Activated T-helper 1 cell treated with anti-CD3 and anti-CD28 coated beads, Interleukin-12 subunit alpha, Interleukin-12 subunit beta, Interleukin-2, Interleukin-4 antibody, amounts not matched to agents 30 ng/mL and 10 ng/mL and 1 ng/mL, durations not matched to agents 14 hours and 24 hours and 36 hours (primary cell): ENCODE measurements around the gene NEDD9. TPM values are rescaled to one million over a fixed set of nuclear protein-coding genes. Genes with fewer than 3 reads are reported as not detected.

Experiments
- DNase-seq: peaks from one replicate; pipeline ENCODE4 v3.0.0; 2021; ENCODE audit warnings: low spot score
- H3K27ac Mint-ChIP-seq: one replicate; pipeline ENCODE4 v1.8.0; 2021; ENCODE audit warnings: mild to moderate bottlenecking, mixed read lengths
- H3K27me3 Mint-ChIP-seq: one replicate; pipeline ENCODE4 v1.8.0; 2022; ENCODE audit warnings: mild to moderate bottlenecking, moderate library complexity, mixed read lengths; ENCODE audit not compliant: insufficient read depth
- H3K36me3 Mint-ChIP-seq: one replicate; pipeline ENCODE4 v1.8.0; 2021; ENCODE audit warnings: low read depth, mixed read lengths
- H3K4me1 Mint-ChIP-seq: one replicate; pipeline ENCODE4 v1.8.0; 2021; ENCODE audit warnings: low read depth, mixed read lengths
- H3K4me3 Mint-ChIP-seq: one replicate; pipeline ENCODE4 v1.8.0; 2021; ENCODE audit warnings: mild to moderate bottlenecking, moderate library complexity, mixed read lengths
- H3K9me3 Mint-ChIP-seq: one replicate; pipeline ENCODE4 v1.8.0; 2021; ENCODE audit warnings: mixed read lengths
- intact Hi-C: fragments of 100-400 bp; cut with micrococcal nuclease; formaldehyde crosslinking; loops from one replicate; pipeline ENCODE4 v1.15.1; 2024
- total RNA-seq: library from RNA; stranded (reverse); gene quantifications from 2 replicates; pipeline ENCODE4 v1.2.3, GENCODE V29; 2022

Gene NEDD9
- total RNA-seq, 1 donor from 2014 or later: 53.2 TPM

GRCh38 chr6:11204794-11205366 lies 27.6 kb downstream of the NEDD9 start:
- intact Hi-C loops: loop anchor here (5.0 kb wide), 1 partner anchor 43 kb away; no protein-coding TSS in a partner anchor
- Mint-ChIP-seq H3K4me3 (no peak overlapping the region), H3K36me3 (peaks cover 68% of the 10 kb centered on the region), H3K9me3 (no peaks in the 10 kb centered on the region), H3K27ac (no peak overlapping the region), H3K4me1 (peaks cover 85% of the 10 kb centered on the region), H3K27me3 (no peaks in the 10 kb centered on the region)
- DNase-seq: no peak

GRCh38 chr6:11204005-11204399 lies 28.5 kb downstream of the NEDD9 start:
- Mint-ChIP-seq H3K4me3 (no peak overlapping the region), H3K27ac (peak overlapping the region; percentile 73), H3K4me1 (peaks cover 85% of the 10 kb centered on the region)

GRCh38 chr6:11203306-11204004 lies 29.0 kb downstream of the NEDD9 start:
- intact Hi-C loops: loop anchor here (1.0 to 5.0 kb wide), 3 partner anchors 14 to 71 kb away; no protein-coding TSS in a partner anchor
- Mint-ChIP-seq H3K9me3 (no peaks in the 10 kb centered on the region), H3K27ac (peak overlapping the region; percentile 92), H3K27me3 (no peaks in the 10 kb centered on the region), H3K4me1 (peaks cover 85% of the 10 kb centered on the region), H3K4me3 (peak overlapping the region; percentile 54), H3K36me3 (peaks cover 68% of the 10 kb centered on the region)
- no peak for DNase-seq

More at GRCh38 chr6:11204005-11204399, 28.5 kb downstream of the NEDD9 start:
- H3K27me3 Mint-ChIP-seq: no peaks in the 10 kb centered on the region
- H3K36me3 Mint-ChIP-seq: peaks cover 65% of the 10 kb centered on the region
- intact Hi-C loops: loop anchor here (5.0 kb wide), 1 partner anchor 42 kb away; no protein-coding TSS in a partner anchor
- no peak for DNase-seq
- H3K9me3 Mint-ChIP-seq: no peaks in the 10 kb centered on the region

GRCh38 chr6:11202513-11203305 lies 29.8 kb downstream of the NEDD9 start:
- H3K4me1 Mint-ChIP-seq: peaks cover 86% of the 10 kb centered on the region
- no peaks in the 10 kb centered on the region for H3K9me3 Mint-ChIP-seq
- DNase-seq: peak; percentile 43
- intact Hi-C loops: loop anchor here (1.0 to 5.0 kb wide), 3 partner anchors 15 to 72 kb away; no protein-coding TSS in a partner anchor
- peaks cover 68% of the 10 kb centered on the region for H3K36me3 Mint-ChIP-seq
- H3K27ac Mint-ChIP-seq: peak overlapping the region; percentile 92
- H3K4me3 Mint-ChIP-seq: peak overlapping the region; percentile 54
- H3K27me3 Mint-ChIP-seq: no peaks in the 10 kb centered on the region

GRCh38 chr6:11201772-11202512 lies 30.5 kb downstream of the NEDD9 start:
- intact Hi-C loops: loop anchor here (2.0 to 5.0 kb wide), 2 partner anchors 40 to 73 kb away; no protein-coding TSS in a partner anchor

GRCh38 chr6:11201015-11201414 lies 31.5 kb downstream of the NEDD9 start:
- intact Hi-C loops: loop anchor here (5.0 kb wide), 1 partner anchor 39 kb away; no protein-coding TSS in a partner anchor
- H3K36me3 Mint-ChIP-seq: peaks cover 69% of the 10 kb centered on the region
- no peak for DNase-seq
- H3K4me1 Mint-ChIP-seq: peaks cover 88% of the 10 kb centered on the region
- no peaks in the 10 kb centered on the region for H3K9me3 Mint-ChIP-seq
- H3K27me3 Mint-ChIP-seq: no peaks in the 10 kb centered on the region
- peak overlapping the region; percentile 41 for H3K27ac Mint-ChIP-seq
- no peak overlapping the region for H3K4me3 Mint-ChIP-seq

More at GRCh38 chr6:11201772-11202512, 30.5 kb downstream of the NEDD9 start:
- DNase-seq: no peak
- H3K27me3 Mint-ChIP-seq: no peaks in the 10 kb centered on the region
- no peak overlapping the region for H3K4me3 Mint-ChIP-seq
- no peaks in the 10 kb centered on the region for H3K9me3 Mint-ChIP-seq
- peaks cover 86% of the 10 kb centered on the region for H3K4me1 Mint-ChIP-seq
- H3K36me3 Mint-ChIP-seq: peaks cover 68% of the 10 kb centered on the region
- H3K27ac Mint-ChIP-seq: peak overlapping the region; percentile 76

GRCh38 chr6:11200356-11200755 lies 32.1 kb downstream of the NEDD9 start:
- DNase-seq: no peak
- H3K4me3 Mint-ChIP-seq: peak overlapping the region; percentile 31
- peak overlapping the region; percentile 41 for H3K27ac Mint-ChIP-seq
- H3K36me3 Mint-ChIP-seq: peaks cover 69% of the 10 kb centered on the region
- H3K9me3 Mint-ChIP-seq: no peaks in the 10 kb centered on the region
- intact Hi-C loops: loop anchor here (5.0 kb wide), 1 partner anchor 38 kb away; no protein-coding TSS in a partner anchor
- no peaks in the 10 kb centered on the region for H3K27me3 Mint-ChIP-seq
- H3K4me1 Mint-ChIP-seq: peaks cover 90% of the 10 kb centered on the region

- Mint-ChIP-seq H3K27me3 (no peaks in the 10 kb centered on the region), H3K9me3 (no peaks in the 10 kb centered on the region), H3K4me1 (peaks cover 95% of the 10 kb centered on the region), H3K4me3 (peak overlapping the region; percentile 59), H3K36me3 (peaks cover 69% of the 10 kb centered on the region), H3K27ac (peak overlapping the region; percentile 90)
- DNase-seq: peak; percentile 66
- intact Hi-C loops: loop anchor here (1.0 to 2.0 kb wide), 5 partner anchors 25 to 214 kb away; partner anchors contain the start of gene NEDD9
Observed at GRCh38 chr6:11198663-11199603, 33.5 kb downstream of the NEDD9 start.

- intact Hi-C loops: loop anchor here (2.0 kb wide), 1 partner anchor 53 kb away; no protein-coding TSS in a partner anchor
- peaks cover 65% of the 10 kb centered on the region for H3K36me3 Mint-ChIP-seq
- DNase-seq: no peak
- no peak overlapping the region for H3K4me3 Mint-ChIP-seq
- peaks cover 84% of the 10 kb centered on the region for H3K4me1 Mint-ChIP-seq
- no peaks in the 10 kb centered on the region for H3K27me3 Mint-ChIP-seq
- H3K27ac Mint-ChIP-seq: no peak overlapping the region
- H3K9me3 Mint-ChIP-seq: no peaks in the 10 kb centered on the region
Observed at GRCh38 chr6:11197850-11198249, 34.6 kb downstream of the NEDD9 start.

- H3K4me3 Mint-ChIP-seq: no peak overlapping the region
- H3K36me3 Mint-ChIP-seq: peaks cover 68% of the 10 kb centered on the region
- intact Hi-C loops: no loop called here
- no peaks in the 10 kb centered on the region for H3K9me3 Mint-ChIP-seq
- DNase-seq: no peak
- H3K4me1 Mint-ChIP-seq: peaks cover 77% of the 10 kb centered on the region
- H3K27ac Mint-ChIP-seq: no peak overlapping the region
- no peaks in the 10 kb centered on the region for H3K27me3 Mint-ChIP-seq
Observed at GRCh38 chr6:11197175-11197536, 35.3 kb downstream of the NEDD9 start.

GRCh38 chr6:11196511-11197174 lies 35.8 kb downstream of the NEDD9 start:
- no peak for DNase-seq
- no peaks in the 10 kb centered on the region for H3K9me3 Mint-ChIP-seq
- intact Hi-C loops: no loop called here
- H3K4me1 Mint-ChIP-seq: peaks cover 72% of the 10 kb centered on the region
- H3K4me3 Mint-ChIP-seq: no peak overlapping the region
- peaks cover 73% of the 10 kb centered on the region for H3K36me3 Mint-ChIP-seq
- H3K27me3 Mint-ChIP-seq: no peaks in the 10 kb centered on the region
- peak overlapping the region; percentile 61 for H3K27ac Mint-ChIP-seq
